ENCODE results near the gene SPEM1. TPM values are rescaled to one million over a fixed set of nuclear protein-coding genes. Genes with fewer than 3 reads are reported as not detected.

Gene SPEM1
- total and polyA plus RNA-seq, 11 donors: not detected

GRCh38 chr17:7407082-7407481 is 13.0 kb upstream of the SPEM1 start:
- H3K27ac ChIP-seq: no peak overlapping the region
- no peak for ATAC-seq
- H3K27me3 ChIP-seq: peaks cover 0 to 5% (median 0%) of the 10 kb centered on the region in 9 donors
- WGBS, 4 donors: 85 to 90% (median 87%) methylated on average over 13 of the region's 13 CpGs
- H3K4me3 ChIP-seq: no peak overlapping the region
- TF ChIP-seq CTCF (IDR thresholded peaks at IDR 0.05): no peak
- TF ChIP-seq POLR2A (IDR thresholded peaks at IDR 0.05): no peak
- intact Hi-C loops (cut with DNase I): loop anchor here in 1 of 10 donors (2.0 kb wide), 1 partner anchor 28 kb away; the partner anchor contains the start of gene TMEM102
- no peak for DNase-seq
- H3K4me1 ChIP-seq: peaks cover 5 to 30% (median 15%) of the 10 kb centered on the region in 12 donors
- H3K9me3 ChIP-seq: no peaks in the 10 kb centered on the region
- peaks cover 0 to 16% (median 0%) of the 10 kb centered on the region in 9 donors for H3K36me3 ChIP-seq

- Histone ChIP-seq H3K27ac (no peak within 1 kb of the TSS), H3K4me1 (peaks cover 4 to 24% (median 10%) of the 10 kb centered on the region in 12 donors), H3K9me3 (no peaks in the 10 kb centered on the region), H3K4me3 (no peak within 1 kb of the TSS), H3K27me3 (peaks cover 0 to 5% (median 0%) of the 10 kb centered on the region in 9 donors), H3K36me3 (peaks cover 0 to 16% (median 0%) of the 10 kb centered on the region in 9 donors)
- WGBS, 4 donors: 51 to 63% (median 58%) methylated on average over 11 to 12 of the region's 12 CpGs
- ATAC-seq (no peak), DNase-seq (no peak)
- TF ChIP-seq CTCF (IDR thresholded peaks at IDR 0.05) (no peak), POLR2A (IDR thresholded peaks at IDR 0.05) (no peak)
- intact Hi-C loops (cut with DNase I): loop anchor here in 1 of 10 donors (2.0 kb wide), 1 partner anchor 27 kb away; the partner anchor contains the start of gene TMEM102
These were observed 12.5 kb upstream of the SPEM1 start, which contains the start of gene NLGN2 for GRCh38 chr17:7407485-7408251. Gene NLGN2, plus strand, starts transcription at chr17:7407845. Its CDS starts 411 bp downstream, at chr17:7408256.

- no peak for ATAC-seq
- no peak for DNase-seq
- H3K27ac ChIP-seq: no peak overlapping the region
- H3K4me3 ChIP-seq: no peak overlapping the region
- peaks cover 0 to 5% (median 0%) of the 10 kb centered on the region in 9 donors for H3K27me3 ChIP-seq
- peaks cover 0 to 16% (median 0%) of the 10 kb centered on the region in 9 donors for H3K36me3 ChIP-seq
- H3K9me3 ChIP-seq: no peaks in the 10 kb centered on the region
- 64 to 79% (median 74%) methylated on average over 24 to 58 of the region's 58 CpGs for WGBS, 4 donors
- no peak for TF ChIP-seq POLR2A (IDR thresholded peaks at IDR 0.05)
- TF ChIP-seq CTCF (IDR thresholded peaks at IDR 0.05): no peak
- peaks cover 0 to 18% (median 5%) of the 10 kb centered on the region in 12 donors for H3K4me1 ChIP-seq
- intact Hi-C loops (cut with DNase I): no loop called here
These were observed 11.8 kb upstream of the SPEM1 start for GRCh38 chr17:7408252-7408727.

- Histone ChIP-seq H3K9me3 (no peaks in the 10 kb centered on the region), H3K27ac (no peak overlapping the region), H3K36me3 (peaks cover 0 to 16% (median 0%) of the 10 kb centered on the region in 9 donors), H3K4me1 (peaks cover 0 to 17% (median 5%) of the 10 kb centered on the region in 12 donors), H3K27me3 (peaks cover 0 to 5% (median 0%) of the 10 kb centered on the region in 9 donors), H3K4me3 (no peak overlapping the region)
- intact Hi-C loops (cut with DNase I): no loop called here
- TF ChIP-seq POLR2A (IDR thresholded peaks at IDR 0.05): no peak
- TF ChIP-seq CTCF (IDR thresholded peaks at IDR 0.05): no peak
- ATAC-seq (no peak), DNase-seq (no peak)
- WGBS, 4 donors: 82 to 90% (median 85%) methylated on average over 6 of the region's 6 CpGs
These were observed 11.3 kb upstream of the SPEM1 start for GRCh38 chr17:7408863-7409262.

Data from heart left ventricle (tissue), 16 donors.